Osteocyte (in vitro differentiated cells): ENCODE results near the gene TRNT1. TPM values are rescaled to one million over a fixed set of nuclear protein-coding genes. Genes with fewer than 3 reads are reported as not detected.

Source experiments
- DNase-seq: peaks from one replicate; pipeline ENCODE4 v3.0.0; 2021; ENCODE audit warnings: mixed read lengths; ENCODE audit not compliant: unreplicated experiment; ENCODE audit errors: extremely low spot score
- H3K27ac Mint-ChIP-seq: one replicate; pipeline ENCODE4 v1.8.0; 2021; ENCODE audit warnings: mild to moderate bottlenecking, mixed read lengths; ENCODE audit not compliant: unreplicated experiment
- H3K27me3 Mint-ChIP-seq: one replicate; pipeline ENCODE4 v1.8.0; 2021; ENCODE audit warnings: mixed read lengths; ENCODE audit not compliant: unreplicated experiment
- H3K36me3 Mint-ChIP-seq: one replicate; pipeline ENCODE4 v1.8.0; 2021; ENCODE audit warnings: mixed read lengths; ENCODE audit not compliant: unreplicated experiment
- H3K4me1 Mint-ChIP-seq: one replicate; pipeline ENCODE4 v1.8.0; 2021; ENCODE audit warnings: mixed read lengths; ENCODE audit not compliant: unreplicated experiment
- H3K4me3 Mint-ChIP-seq: one replicate; pipeline ENCODE4 v1.8.0; 2021; ENCODE audit warnings: mild to moderate bottlenecking, moderate library complexity, mixed read lengths; ENCODE audit not compliant: unreplicated experiment
- H3K9me3 Mint-ChIP-seq: one replicate; pipeline ENCODE4 v1.8.0; 2021; ENCODE audit warnings: mixed read lengths; ENCODE audit not compliant: unreplicated experiment
- total RNA-seq: library from RNA; stranded (reverse); gene quantifications from 2 replicates; pipeline ENCODE4 v1.2.1, GENCODE V29; 2021
- TF ChIP-seq, protein P1 (sequence below): fragments of 200-600 bp; sonication (generic); IDR thresholded peaks from 2 replicates; pipeline ENCODE4 v1.5.0; 2021; ENCODE audit warnings: antibody characterized with exemption, mild to moderate bottlenecking, moderate library complexity

Gene TRNT1
- total RNA-seq, 1 donor from 2014 or later = 38.4 TPM

DNA sequence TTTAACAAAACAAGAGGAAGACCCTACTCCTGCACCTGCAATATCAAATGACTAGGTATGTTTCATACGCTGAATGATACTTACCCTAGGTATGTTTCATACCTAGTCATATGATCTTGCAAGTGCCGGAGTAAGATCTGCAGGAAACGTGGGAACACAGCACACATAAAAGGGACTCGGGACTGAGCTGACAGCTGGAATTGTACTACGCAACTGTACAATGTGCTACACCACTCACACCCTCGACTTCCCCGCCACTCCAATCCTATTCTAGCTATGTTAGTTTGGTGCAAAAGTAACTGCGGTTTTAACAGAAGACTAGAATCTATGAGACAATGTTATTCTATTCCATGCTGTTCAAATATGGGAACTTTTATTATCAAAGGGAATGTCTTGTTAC lies 30.7 kb downstream of the TRNT1 start:
- TF ChIP-seq, protein P1, sequence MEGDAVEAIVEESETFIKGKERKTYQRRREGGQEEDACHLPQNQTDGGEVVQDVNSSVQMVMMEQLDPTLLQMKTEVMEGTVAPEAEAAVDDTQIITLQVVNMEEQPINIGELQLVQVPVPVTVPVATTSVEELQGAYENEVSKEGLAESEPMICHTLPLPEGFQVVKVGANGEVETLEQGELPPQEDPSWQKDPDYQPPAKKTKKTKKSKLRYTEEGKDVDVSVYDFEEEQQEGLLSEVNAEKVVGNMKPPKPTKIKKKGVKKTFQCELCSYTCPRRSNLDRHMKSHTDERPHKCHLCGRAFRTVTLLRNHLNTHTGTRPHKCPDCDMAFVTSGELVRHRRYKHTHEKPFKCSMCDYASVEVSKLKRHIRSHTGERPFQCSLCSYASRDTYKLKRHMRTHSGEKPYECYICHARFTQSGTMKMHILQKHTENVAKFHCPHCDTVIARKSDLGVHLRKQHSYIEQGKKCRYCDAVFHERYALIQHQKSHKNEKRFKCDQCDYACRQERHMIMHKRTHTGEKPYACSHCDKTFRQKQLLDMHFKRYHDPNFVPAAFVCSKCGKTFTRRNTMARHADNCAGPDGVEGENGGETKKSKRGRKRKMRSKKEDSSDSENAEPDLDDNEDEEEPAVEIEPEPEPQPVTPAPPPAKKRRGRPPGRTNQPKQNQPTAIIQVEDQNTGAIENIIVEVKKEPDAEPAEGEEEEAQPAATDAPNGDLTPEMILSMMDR = no peak
- Mint-ChIP-seq H3K27ac (no peak overlapping the region), H3K9me3 (no peaks in the 10 kb centered on the region), H3K36me3 (peaks cover 41% of the 10 kb centered on the region), H3K27me3 (no peaks in the 10 kb centered on the region), H3K4me1 (peaks cover 6% of the 10 kb centered on the region), H3K4me3 (no peak overlapping the region)
- DNase-seq = no peak

DNA sequence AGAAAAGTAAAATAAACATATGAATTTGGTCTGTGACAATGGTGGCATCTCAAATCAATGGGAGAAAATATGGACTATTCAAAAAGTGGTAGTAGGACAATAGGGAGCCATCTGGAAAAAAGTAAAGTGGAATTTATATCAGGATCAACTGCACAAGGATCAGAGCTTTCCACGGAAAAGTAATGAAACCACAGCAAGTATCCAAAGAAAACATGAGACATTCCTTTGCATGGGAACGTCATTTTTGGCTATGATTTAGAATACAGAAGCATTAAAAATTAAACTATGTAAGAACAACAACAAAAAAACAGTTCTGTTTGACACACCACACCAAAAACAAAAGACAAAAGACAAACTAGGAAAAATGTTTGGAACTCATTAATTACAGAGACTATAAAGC lies 34.1 kb downstream of the TRNT1 start:
- Mint-ChIP-seq H3K9me3 (peaks cover 7% of the 10 kb centered on the region), H3K36me3 (peaks cover 47% of the 10 kb centered on the region), H3K4me3 (no peak overlapping the region), H3K27ac (peak overlapping the region; percentile 58), H3K27me3 (no peaks in the 10 kb centered on the region), H3K4me1 (peaks cover 6% of the 10 kb centered on the region)
- TF ChIP-seq, protein P1 = no peak
- no peak for DNase-seq

DNA sequence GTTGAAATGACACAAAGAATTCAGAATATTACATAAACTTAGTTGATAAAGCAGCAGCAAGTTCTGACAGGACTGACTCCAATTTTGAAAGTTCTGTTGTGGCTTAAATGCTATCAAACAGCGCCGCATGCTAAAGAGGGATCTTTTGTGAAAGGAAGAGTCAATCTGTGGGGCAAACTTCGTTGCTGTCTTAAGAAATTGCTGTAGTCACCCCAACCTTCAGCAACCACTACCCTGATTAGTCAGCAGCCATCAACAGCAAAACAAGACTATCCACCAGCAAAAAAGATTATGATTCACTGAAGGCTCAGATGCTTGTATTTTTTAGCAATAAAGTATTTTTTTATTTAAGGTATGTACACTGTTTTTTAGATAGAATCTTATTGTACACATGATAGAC lies 38.5 kb downstream of the TRNT1 start:
- DNase-seq = no peak
- H3K36me3 Mint-ChIP-seq = peaks cover 49% of the 10 kb centered on the region
- no peak overlapping the region for H3K4me3 Mint-ChIP-seq
- no peaks in the 10 kb centered on the region for H3K27me3 Mint-ChIP-seq
- H3K4me1 Mint-ChIP-seq = peaks cover 6% of the 10 kb centered on the region
- no peak overlapping the region for H3K27ac Mint-ChIP-seq
- peaks cover 11% of the 10 kb centered on the region for H3K9me3 Mint-ChIP-seq
- TF ChIP-seq, protein P1 = no peak

DNA sequence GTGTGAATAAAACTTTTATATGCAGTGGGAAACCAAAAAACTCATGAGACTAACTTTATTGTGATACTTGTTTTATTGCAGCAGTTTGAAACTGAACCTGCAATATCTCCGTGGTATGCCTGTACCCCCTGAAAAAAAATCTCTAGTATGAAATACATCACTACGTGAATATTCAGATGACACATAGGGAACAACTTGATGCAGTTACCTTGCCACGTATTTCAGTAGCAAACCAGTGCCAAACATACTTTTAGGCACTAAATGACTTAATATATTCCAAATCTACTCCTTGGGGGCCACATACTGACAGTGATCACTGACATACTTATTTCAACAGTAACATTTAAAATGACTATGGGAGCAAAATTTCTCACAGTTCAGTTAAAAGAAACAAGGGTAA lies 38.9 kb downstream of the TRNT1 start:
- Mint-ChIP-seq H3K36me3 (peaks cover 49% of the 10 kb centered on the region), H3K27me3 (no peaks in the 10 kb centered on the region), H3K4me3 (no peak overlapping the region), H3K9me3 (peaks cover 11% of the 10 kb centered on the region), H3K4me1 (peaks cover 6% of the 10 kb centered on the region), H3K27ac (no peak overlapping the region)
- no peak for DNase-seq
- TF ChIP-seq, protein P1 = no peak

DNA sequence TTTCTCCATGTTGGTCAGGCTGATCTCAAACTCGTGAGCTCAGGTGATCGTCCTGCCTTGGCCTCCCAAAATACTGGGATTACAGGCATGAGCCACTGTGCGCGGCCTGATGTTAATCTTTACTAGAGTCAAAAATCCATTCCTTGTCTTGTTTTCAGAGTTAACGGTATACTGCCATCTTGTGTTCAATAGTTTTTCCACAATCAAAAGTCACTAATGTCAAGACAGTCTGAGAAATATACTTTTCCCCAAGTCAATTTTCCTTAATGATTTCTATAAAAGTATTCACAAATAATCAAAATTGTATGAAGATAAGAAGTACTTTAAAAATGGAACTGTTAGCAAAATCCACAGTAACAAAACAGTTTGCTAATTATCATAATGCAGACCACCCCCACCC lies 44.3 kb downstream of the TRNT1 start:
- TF ChIP-seq, protein P1 = peak; percentile 54
- Mint-ChIP-seq H3K4me1 (no peaks in the 10 kb centered on the region), H3K27ac (no peak overlapping the region), H3K9me3 (peaks cover 4% of the 10 kb centered on the region), H3K36me3 (peaks cover 43% of the 10 kb centered on the region), H3K4me3 (no peak overlapping the region), H3K27me3 (no peaks in the 10 kb centered on the region)
- DNase-seq = no peak
